Measurements from ENCODE around the gene LINGO1. TPM values are rescaled to one million over a fixed set of nuclear protein-coding genes. Genes with fewer than 3 reads are reported as not detected.

The LINGO1 gene
- total RNA-seq, 1 donor, result 1.1 TPM

DNA sequence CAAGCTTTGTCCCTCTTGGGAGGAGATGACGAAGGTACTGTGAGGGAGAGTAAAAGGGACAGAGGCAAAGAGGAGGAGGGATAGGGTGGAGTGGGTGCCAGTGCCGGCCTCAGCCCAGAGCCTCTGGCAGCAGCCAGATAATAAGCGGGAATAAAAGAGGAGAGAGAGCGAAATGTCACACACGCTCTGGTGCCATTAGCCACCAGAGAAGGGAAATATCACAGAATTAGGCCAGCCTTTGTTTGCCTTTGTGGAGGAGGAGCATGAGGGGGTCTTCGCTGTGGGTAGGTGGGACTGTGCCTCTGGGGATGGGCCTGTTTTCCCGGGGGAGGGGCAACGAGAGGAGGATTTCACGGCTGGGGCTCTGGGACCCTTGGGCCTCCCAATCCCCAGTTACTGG, 67.8 kb downstream of the LINGO1 start:
- peak; percentile 63 for DNase-seq (ENCODE audit: insufficient read length, low spot score, missing footprints)
- Histone ChIP-seq H3K4me3 (ENCODE audit: insufficient read depth, low read length) (no peak overlapping the region), H3K36me3 (ENCODE audit: insufficient read depth, low read length) (no peaks in the 10 kb centered on the region), H2AFZ (ENCODE audit: low read length) (no peak overlapping the region), H3K4me1 (ENCODE audit: insufficient read depth, low read length) (peaks cover 15% of the 10 kb centered on the region), H3K27me3 (ENCODE audit: insufficient read depth, low read length) (peaks cover 10% of the 10 kb centered on the region), H4K20me1 (ENCODE audit: insufficient read depth, low read length) (no peaks in the 10 kb centered on the region), H3K4me2 (ENCODE audit: insufficient read depth, low read length) (no peak overlapping the region), H3K27ac (ENCODE audit: low read depth, low read length) (no peak overlapping the region), H3K9me3 (ENCODE audit: low read depth, low read length) (no peaks in the 10 kb centered on the region), H3K79me2 (ENCODE audit: insufficient read depth, low read length) (no peaks in the 10 kb centered on the region)
- TF ChIP-seq, protein P1, sequence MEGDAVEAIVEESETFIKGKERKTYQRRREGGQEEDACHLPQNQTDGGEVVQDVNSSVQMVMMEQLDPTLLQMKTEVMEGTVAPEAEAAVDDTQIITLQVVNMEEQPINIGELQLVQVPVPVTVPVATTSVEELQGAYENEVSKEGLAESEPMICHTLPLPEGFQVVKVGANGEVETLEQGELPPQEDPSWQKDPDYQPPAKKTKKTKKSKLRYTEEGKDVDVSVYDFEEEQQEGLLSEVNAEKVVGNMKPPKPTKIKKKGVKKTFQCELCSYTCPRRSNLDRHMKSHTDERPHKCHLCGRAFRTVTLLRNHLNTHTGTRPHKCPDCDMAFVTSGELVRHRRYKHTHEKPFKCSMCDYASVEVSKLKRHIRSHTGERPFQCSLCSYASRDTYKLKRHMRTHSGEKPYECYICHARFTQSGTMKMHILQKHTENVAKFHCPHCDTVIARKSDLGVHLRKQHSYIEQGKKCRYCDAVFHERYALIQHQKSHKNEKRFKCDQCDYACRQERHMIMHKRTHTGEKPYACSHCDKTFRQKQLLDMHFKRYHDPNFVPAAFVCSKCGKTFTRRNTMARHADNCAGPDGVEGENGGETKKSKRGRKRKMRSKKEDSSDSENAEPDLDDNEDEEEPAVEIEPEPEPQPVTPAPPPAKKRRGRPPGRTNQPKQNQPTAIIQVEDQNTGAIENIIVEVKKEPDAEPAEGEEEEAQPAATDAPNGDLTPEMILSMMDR (IDR thresholded peaks at IDR 0.05; ENCODE audit: extremely low read depth, low read depth, low read length), result no peak

DNA sequence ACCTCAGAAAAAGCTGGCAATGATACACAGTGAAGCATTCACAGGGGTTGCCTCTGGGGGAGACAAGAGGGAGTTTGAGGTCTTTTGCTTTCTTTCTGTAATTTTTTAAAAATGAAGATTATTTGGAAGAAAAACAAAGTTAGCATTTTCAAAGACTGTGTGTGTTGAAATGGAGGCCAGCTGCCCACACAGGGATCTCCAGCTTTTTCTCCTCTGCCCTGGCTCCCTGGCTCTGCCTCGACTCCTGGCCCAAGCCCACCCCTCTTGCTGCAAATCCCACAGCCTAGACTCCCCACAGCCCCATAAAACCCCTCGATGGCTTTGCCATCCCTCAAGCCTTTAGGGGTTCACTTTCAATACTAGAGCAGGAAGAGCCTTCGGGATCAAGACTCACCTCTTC, 68.4 kb downstream of the LINGO1 start:
- Histone ChIP-seq H3K4me3 (ENCODE audit: insufficient read depth, low read length) (no peak overlapping the region), H3K4me2 (ENCODE audit: insufficient read depth, low read length) (no peak overlapping the region), H3K27me3 (ENCODE audit: insufficient read depth, low read length) (peaks cover 10% of the 10 kb centered on the region)

DNA sequence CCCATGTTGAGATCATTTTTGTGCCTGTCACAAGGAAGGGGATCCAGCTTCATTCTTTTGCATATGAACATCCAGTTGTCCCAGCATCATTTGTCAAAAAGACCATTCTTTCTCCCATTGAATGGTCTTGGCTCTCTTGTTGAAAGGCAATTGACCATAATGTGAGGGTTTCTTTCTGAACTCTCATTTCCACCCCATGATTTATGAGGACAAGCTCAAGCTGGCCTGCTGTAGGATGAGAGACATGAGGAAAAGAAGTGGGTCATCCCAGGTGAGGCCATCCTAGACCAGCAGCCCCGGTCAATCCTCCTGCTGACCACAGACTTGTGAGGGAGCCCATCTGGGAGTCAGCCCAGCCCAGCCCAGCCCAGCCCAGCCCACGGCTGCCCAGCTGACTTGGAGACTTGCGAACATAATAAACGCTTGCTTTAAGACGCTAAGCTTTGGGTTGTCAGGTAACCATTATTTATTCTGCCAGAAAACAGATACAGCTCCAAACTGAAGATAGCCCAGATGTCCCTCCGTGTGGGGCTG, 69.0 kb downstream of the LINGO1 start:
- Histone ChIP-seq H3K27me3 (ENCODE audit: insufficient read depth, low read length) (peaks cover 10% of the 10 kb centered on the region), H4K20me1 (ENCODE audit: insufficient read depth, low read length) (no peaks in the 10 kb centered on the region), H3K79me2 (ENCODE audit: insufficient read depth, low read length) (no peaks in the 10 kb centered on the region), H3K9me3 (ENCODE audit: low read depth, low read length) (no peaks in the 10 kb centered on the region), H3K27ac (ENCODE audit: low read depth, low read length) (no peak overlapping the region), H3K4me3 (ENCODE audit: insufficient read depth, low read length) (no peak overlapping the region), H3K36me3 (ENCODE audit: insufficient read depth, low read length) (no peaks in the 10 kb centered on the region), H3K4me2 (ENCODE audit: insufficient read depth, low read length) (no peak overlapping the region), H2AFZ (ENCODE audit: low read length) (no peak overlapping the region), H3K4me1 (ENCODE audit: insufficient read depth, low read length) (peaks cover 3% of the 10 kb centered on the region)
- TF ChIP-seq, protein P1 (IDR thresholded peaks at IDR 0.05; ENCODE audit: extremely low read depth, low read depth, low read length), result no peak
- DNase-seq (ENCODE audit: insufficient read length, low spot score, missing footprints), result no peak

More for the DNA sequence above, 68.4 kb downstream of the LINGO1 start:
- Histone ChIP-seq H3K9me3 (ENCODE audit: low read depth, low read length) (no peaks in the 10 kb centered on the region), H3K27ac (ENCODE audit: low read depth, low read length) (no peak overlapping the region), H3K79me2 (ENCODE audit: insufficient read depth, low read length) (no peaks in the 10 kb centered on the region), H3K36me3 (ENCODE audit: insufficient read depth, low read length) (no peaks in the 10 kb centered on the region), H4K20me1 (ENCODE audit: insufficient read depth, low read length) (no peaks in the 10 kb centered on the region), H3K4me1 (ENCODE audit: insufficient read depth, low read length) (peaks cover 9% of the 10 kb centered on the region), H2AFZ (ENCODE audit: low read length) (no peak overlapping the region)
- DNase-seq (ENCODE audit: insufficient read length, low spot score, missing footprints), result no peak
- TF ChIP-seq, protein P1 (IDR thresholded peaks at IDR 0.05; ENCODE audit: extremely low read depth, low read depth, low read length), result no peak

Other genes starting within 250 kb of the LINGO1 start
- gene PEAK1, start 212.8 kb downstream of the LINGO1 start, total RNA-seq, result 128 and 133 TPM in 2 replicates
- gene HMG20A, start 212.0 kb downstream of the LINGO1 start, total RNA-seq, result 30.8 and 33.0 TPM in 2 replicates